GM21390 (cell line): ENCODE measurements around the gene WDR64.
A peak's percentile ranks its signal among the peaks of the same experiment; 100 is the strongest.

Source experiments
- ATAC-seq: cut with Tn5 transposase; IDR thresholded peaks from one replicate; pipeline ENCODE4 v1.9.1; 2021; ENCODE audit not compliant: unreplicated experiment

The WDR64 gene

DNA sequence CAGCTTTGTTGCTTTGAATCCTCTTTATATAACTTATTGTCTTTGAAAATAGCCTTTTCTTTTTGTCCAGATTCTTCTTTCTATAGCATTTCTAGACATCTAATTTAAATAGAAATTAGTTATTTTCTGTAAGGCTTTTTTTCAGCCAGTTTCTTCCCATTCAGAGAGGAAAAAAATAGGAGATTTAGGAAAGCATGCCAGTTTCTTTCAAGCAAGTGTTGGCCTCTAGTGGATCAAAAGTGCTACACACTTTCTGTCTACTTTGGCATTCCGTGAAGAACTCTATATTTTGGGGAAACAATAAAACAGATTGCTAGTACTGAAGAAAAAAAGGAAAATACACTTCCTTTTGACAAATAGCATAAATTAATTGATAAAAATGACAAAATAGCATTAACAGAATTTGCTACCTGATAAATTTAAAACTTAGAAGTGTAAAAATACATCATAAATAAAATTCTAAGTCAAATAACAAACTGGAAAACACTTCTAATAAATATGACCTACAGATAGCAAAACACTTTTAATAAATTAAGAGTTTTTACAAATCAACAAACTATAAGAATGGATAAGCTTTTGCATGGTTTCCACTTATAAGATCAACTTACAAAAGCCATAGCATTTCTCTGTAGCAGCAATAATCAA lies 182.8 kb downstream of the WDR64 start:
- no peak for ATAC-seq

DNA sequence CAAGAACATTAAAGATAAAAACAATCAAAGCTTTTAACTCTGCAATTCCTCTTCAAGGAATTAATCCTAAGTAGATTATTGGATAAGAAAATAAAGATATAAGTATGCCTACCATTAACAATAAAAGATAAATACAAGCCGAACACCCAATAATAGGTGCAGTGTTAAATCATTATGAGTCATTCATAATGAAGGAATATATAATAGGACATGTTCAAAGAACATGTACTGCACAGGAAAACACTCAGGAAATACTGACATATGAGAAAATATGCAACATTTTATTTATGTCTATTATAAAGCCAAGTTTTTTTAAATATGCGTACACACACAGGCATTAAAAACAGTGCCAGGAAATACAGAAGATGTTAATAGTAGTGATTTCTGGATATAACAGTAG lies 184.9 kb downstream of the WDR64 start:
- no peak for ATAC-seq

DNA sequence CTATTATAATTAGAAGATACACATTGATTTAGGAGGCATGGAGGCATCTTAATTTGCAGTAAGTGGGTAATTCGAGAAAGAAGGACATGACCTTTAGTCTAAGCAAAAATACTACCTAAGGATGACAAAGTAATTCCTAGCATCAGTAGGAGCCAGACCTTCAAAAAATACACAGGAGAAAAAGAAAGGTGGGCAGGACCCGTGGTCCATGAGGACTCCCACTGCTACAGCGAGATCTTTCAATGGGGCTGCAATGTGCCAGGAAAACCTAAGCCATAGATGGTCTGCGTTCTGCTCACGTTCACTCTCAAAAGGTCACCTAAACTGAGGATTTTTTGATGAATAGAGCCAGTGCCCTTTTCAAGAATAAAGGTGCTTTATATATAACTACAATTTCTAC lies 185.3 kb downstream of the WDR64 start:
- no peak for ATAC-seq

DNA sequence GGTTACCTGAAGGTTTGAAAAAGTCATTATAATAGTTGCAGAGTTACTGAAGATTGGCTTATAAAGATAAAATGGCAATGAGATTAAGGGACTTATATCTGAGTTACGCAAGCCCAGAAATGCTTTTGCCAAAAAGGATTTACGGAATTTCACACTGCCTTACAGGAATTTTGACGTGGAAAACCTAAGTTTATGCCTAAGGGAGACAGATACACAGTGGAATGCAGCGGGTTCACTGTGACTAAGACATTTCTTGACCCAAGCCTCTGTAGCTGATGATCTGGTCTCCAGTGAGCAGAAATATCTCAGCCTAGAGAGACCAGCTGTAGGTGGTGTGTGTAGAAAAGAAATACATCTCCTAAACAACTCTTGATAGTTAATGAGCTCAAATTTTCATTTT lies 185.8 kb downstream of the WDR64 start:
- ATAC-seq, result no peak

DNA sequence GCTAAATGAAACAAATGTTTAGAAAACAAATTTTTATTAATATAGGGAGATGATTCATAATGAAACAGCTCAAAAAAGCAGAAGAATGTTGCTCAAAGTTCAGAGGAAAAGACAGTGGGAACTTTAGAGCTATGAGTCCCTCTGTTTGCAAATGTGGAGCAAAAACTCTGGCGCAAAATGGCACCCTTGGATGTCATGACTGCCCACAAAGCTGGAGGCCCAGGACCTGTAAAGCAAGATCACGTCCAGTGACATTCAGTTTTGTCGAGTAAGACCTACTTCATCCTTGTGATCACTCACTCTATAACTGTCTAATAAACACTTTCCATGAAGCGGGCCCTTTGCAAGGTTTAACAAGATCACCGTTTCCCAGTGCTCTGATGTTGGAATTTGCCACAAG lies 186.8 kb downstream of the WDR64 start:
- no peak for ATAC-seq

DNA sequence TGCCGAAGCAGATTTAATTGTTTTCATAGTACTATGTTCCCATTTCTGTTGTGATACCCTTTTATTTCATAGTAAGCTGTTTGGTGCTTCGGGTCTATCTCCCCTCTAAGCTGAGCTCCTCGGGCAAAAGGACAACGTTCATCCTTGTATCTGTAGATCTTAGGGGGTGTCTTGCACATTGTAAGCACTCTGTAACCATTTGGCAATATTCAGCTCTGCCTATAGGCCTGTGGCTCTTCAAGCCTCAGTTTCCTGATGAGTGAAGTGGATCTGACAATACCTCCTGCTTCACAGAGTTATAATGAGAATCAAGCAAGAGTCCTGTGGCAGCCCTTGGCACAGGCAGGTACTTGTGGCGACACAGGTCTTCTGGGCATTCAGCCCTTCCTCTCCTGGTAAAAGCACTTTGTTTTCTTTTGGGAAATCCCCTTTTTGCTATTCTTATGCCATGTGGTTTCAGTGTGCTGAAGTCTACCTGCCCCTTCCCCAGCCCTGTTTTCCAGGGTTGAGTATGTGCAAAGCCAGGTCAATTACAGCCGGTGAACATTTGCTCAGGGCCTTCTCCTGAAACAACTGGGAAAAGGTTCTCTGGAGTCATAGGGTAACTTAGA lies 187.4 kb downstream of the WDR64 start:
- no peak for ATAC-seq

DNA sequence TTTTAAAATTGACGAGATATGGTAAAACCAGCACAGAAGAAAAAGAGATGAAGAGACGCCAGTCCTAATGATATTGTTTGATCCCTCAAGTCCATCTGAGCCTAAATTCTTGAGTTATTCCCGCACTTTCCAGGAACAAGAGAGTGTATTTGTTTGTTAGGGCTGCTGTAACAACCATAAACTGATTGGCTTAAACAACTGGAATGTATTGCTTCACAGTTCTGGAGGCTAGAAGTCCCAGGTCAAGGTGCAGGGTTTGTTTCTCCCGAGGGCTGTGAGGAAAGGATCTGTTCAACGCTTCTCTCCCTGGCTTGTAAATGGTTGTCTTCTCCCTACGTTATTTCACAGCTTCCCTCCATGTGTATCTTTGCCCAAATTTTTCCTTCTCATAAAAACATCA lies 188.1 kb downstream of the WDR64 start:
- no peak for ATAC-seq

DNA sequence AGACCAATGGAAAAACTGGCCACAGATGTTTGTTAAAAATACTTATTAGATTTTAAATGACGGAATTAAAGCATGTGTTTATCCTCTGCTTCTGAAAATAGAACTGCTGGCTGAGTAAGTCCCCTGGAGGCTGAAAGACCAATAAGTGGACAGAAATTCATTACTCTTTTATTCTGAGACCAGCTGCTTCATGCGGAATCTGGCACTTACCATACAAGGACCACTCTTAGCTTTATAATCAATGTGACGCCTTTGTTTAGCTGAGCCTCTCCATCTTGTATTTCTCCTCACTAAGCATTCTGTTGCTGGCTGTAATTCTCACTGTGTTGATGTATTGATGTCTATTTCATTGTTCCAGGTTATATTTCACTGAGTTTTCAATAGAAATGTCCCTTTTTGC lies 189.6 kb downstream of the WDR64 start:
- no peak for ATAC-seq

DNA sequence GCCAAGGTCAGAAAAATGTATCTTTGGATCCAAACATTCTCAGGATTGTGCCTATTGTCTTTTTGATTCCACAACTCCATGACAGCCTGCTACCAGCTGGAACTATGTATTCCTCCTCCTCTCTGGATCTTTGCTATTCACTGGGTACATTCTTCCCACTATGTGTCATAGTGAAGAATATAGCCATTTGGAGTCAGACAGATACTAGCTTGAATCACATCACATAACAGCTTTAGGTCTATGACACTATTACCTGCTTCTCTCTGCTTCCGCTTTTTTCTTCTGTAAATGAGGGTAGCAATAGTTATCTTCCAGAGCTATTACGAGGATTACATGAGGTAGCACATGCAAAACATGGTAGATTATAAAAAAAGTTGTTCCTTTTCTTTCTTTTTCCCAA lies 190.5 kb downstream of the WDR64 start:
- no peak for ATAC-seq

DNA sequence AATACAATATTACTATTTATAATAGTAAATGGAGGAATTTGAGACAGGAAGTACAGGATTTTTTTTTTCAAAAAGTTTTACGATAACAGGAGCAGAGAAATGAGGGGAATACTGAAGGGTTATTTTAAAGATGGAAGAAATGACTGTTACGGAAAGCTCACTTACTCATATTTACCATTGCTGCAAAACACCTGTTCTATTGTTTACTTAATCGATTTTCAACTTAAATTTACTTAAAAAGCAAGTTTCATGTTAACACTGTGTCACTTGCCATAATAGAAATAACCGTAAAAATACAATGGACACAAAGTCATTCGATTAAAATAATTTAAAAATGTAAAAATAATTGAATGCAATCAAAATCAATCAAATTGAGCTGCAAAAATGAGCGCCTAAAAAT lies 192.5 kb downstream of the WDR64 start:
- ATAC-seq, result no peak

DNA sequence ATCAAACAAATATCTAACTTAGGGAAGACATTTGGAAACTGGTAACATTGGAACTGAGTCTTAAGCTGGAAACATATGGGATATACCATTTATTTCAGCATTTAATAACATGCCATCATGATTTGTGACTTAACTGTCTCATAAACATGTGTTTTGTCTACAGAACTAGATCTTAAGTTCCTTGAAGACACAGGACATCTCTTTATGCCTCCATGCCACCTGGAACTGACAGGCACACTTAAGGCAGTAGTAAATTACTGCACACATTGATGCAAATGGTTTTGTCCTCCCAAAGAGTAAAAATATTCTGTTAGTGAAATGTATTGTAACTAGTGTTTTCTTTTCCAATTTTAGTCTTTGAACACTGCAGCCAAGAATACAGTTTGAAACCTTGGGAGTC lies 194.3 kb downstream of the WDR64 start:
- no peak for ATAC-seq

DNA sequence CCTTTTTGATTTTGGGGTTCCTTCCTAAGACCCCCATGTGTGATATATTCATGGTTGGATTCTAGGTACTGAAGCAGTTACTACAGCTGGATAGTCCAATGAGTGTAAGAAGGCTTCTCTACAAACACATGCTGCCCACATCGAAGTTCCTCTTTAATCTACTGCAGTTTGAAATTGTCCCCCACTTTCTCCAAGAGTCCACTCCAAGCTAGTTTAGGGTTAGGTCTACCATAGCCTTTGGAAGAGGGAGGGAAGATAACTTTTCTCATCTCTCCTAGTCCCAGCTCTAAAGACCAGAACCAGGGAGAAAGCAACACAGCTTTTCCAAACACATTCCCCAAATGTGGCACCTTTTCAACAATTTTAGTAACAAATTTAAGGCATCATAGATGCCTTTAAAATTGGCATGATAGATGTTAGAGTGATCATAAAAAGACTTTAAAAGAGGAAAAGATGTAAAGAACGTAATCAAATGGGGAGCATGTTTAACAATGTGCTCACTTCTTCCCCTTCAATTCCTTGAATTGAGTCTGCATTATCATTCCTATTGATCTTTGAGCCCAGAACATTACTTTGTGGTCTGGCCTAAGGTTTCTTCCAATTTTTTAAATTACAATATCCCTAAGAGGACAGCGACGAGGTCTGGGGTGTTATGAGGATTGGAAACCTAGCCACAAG lies 194.9 kb downstream of the WDR64 start:
- no peak for ATAC-seq

DNA sequence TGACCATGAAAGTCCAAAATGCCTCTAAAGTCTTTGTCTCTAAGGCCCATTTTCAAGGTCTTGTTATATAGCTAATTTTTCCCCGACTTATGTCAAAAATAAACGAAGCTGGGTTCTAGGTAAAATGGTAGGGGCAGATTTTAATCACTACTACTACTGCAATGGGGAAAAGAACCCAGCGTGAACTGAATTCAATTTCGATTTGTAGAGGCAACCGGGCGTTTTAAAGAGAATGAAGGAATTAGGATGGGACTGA lies 195.4 kb downstream of the WDR64 start:
- no peak for ATAC-seq

DNA sequence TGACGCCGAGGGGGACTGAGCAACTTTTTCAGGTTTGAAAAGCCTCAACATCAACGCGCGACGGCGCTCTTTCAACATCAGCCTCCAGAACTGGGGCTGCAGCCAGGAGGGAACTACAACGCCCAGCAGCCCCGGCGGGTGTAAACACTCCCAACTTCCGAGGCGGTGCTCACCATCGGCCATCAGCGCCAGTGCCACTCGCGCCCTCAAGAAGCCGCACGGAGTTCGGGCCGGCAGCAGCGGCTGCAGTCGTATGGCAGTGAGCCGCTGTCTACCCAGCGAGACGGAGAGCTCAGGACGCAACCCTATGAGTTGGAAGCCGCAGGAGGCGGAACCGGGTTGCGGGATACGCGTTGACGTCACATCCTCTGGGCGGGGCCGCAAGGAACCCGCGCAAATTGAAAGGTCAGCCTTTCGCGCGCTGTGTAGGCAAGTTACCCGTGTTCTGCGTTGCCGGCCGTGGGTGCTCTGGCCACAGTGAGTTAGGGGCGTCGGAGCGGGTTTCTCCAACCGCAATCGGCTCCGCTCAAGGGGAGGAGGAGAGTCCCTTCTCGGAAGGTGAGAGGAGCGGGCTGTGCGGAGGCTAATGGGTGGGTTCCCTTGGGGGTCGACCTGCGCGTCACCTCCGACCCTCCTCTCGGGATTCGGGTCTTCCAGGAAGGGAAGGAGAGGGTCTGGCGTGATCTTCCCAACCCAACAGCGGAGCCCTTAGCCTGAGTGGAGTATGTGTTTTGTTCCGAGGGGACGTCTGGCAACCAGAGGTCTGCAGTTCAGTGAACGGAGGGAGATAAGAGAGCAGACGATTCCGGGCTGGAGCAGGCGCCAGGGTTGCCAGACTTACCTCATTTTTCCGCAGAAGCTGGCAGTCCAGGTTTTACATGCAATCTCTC lies 196.0 kb downstream of the WDR64 start, which contains the start of gene EXO1:
Gene EXO1 (plus strand): TSS at position 409 of the 890 bp plus-strand sequence. CDS start 2,222 bp downstream, outside the sequence.
- peak; percentile 95 for ATAC-seq

DNA sequence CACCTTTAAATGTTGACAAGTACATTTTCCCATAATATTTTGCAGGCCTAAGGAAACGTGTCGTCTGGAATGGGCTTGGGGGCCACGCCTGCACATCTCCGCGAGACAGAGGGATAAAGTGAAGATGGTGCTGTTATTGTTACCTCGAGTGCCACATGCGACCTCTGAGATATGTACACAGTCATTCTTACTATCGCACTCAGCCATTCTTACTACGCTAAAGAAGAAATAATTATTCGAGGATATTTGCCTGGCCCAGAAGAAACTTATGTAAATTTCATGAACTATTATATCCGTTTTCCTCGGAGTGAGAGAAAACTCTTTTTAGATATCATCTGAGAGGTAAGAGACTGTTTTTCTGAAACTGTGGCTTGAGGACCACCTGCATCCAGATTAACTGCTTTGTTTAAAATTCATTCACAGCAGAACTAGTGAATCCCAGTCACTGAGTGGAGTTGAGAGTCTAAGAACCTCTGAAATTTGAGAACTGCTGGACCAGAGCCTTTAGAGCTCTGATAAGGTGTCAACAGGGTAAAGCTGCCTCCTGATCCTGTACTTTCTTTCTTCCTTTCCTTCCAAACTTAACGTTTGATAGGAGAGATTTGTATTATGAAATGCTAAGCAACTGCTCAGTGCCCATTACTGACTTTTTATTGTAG lies 196.7 kb downstream of the WDR64 start:
- no peak for ATAC-seq

DNA sequence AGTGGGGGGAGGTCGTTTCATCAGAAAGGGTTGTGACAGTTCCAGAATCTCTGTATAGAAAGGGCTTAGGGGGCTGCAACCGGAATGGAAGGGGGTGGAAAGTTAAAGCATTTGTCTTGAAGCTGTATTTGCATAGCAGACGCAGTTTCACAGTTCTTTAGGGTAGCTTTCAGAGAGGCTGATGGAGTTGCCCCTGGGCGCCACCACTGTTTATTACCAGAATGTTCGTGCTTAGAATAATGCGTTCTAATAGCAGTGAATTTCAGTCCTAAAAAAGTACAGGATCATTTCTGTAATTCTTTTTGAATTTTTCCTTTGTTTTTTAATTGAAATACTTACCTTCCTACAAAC lies 197.2 kb downstream of the WDR64 start:
- ATAC-seq, result no peak
